HepG2 (cell line): Measurements from ENCODE around the gene SEMA3C. TPM values are rescaled to one million over a fixed set of nuclear protein-coding genes. Genes with fewer than 3 reads are reported as not detected.

Source experiments
- ESRRA ChIP-seq: sonication (generic); formaldehyde crosslinking; IDR thresholded peaks from 2 replicates; pipeline ENCODE4 v1.5.1; 2020; ENCODE audit warnings: mild to moderate bottlenecking, low read depth, missing genetic modification reagents
- FOXA1 ChIP-seq, 2 experiments: fragments of 450-650 bp in 1 of 2; sonication (generic) in 1 of 2; formaldehyde crosslinking in 1 of 2; IDR thresholded peaks; 2 replicates each; pipeline versions ENCODE4 v1.4.0 to v1.6.1; 2016 to 2020; ENCODE audit warnings: missing genetic modification reagents in 1 of 2
- ISL2 ChIP-seq: sonication (generic); formaldehyde crosslinking; IDR thresholded peaks from 2 replicates; pipeline ENCODE4 v1.5.0; 2020; ENCODE audit warnings: missing genetic modification reagents
- MEF2D ChIP-seq: sonication (generic); formaldehyde crosslinking; IDR thresholded peaks from 2 replicates; pipeline ENCODE4 v1.5.1; 2020; ENCODE audit warnings: mild to moderate bottlenecking, missing genetic modification reagents
- NPAS2 ChIP-seq: sonication (generic); formaldehyde crosslinking; IDR thresholded peaks from 2 replicates; pipeline ENCODE4 v1.8.0; 2022; ENCODE audit warnings: mild to moderate bottlenecking, missing genetic modification reagents, borderline replicate concordance
- SOX5 ChIP-seq: IDR thresholded peaks from 2 replicates; pipeline ENCODE4 v1.6.1; 2016; ENCODE audit warnings: borderline replicate concordance
- ZNF660 ChIP-seq: sonication (generic); formaldehyde crosslinking; IDR thresholded peaks from 2 replicates; pipeline ENCODE4 v1.5.1; 2020; ENCODE audit warnings: mild to moderate bottlenecking, low read depth, missing genetic modification reagents, borderline replicate concordance
- ZNF790 ChIP-seq: sonication (generic); formaldehyde crosslinking; IDR thresholded peaks from 2 replicates; pipeline ENCODE4 v1.8.0; 2022; ENCODE audit warnings: missing genetic modification reagents, mild to moderate bottlenecking, borderline replicate concordance
- ZSCAN25 ChIP-seq: sonication (generic); formaldehyde crosslinking; IDR thresholded peaks from 2 replicates; pipeline ENCODE4 v1.8.0; 2022; ENCODE audit warnings: mild to moderate bottlenecking, missing genetic modification reagents
- polyA plus RNA-seq, 8 experiments: library from polyadenylated mRNA; depleted of rRNA in 3 of 8; stranded (reverse) in 7 of 8; unstranded in 1 of 8; fragments of >200 nt; fragmentation: Illumina TruSeq in 4 of 8; extraction: Trizol in 4 of 8; gene quantifications; 2 replicates each; pipeline versions ENCODE4 v1.2.1 to v1.2.3, GENCODE V29; 2011 to 2016; ENCODE audit warnings: low read depth in 4 of 8, missing spikeins in 1 of 8, mixed read lengths in 1 of 8; ENCODE audit not compliant: insufficient read depth in 1 of 8
- total RNA-seq, 5 experiments: library from RNA; depleted of rRNA; stranded (reverse); fragments of >200 nt; fragmentation: Illumina TruSeq; extraction: Trizol; gene quantifications; 2 replicates each; pipeline ENCODE4 v1.2.3, GENCODE V29; 2016; ENCODE audit warnings: low read depth in 1 of 5
- TF ChIP-seq, protein P1 (sequence below): sonication (generic); formaldehyde crosslinking; IDR thresholded peaks from 2 replicates; pipeline ENCODE4 v1.5.0; 2020; ENCODE audit warnings: missing genetic modification reagents
- TF ChIP-seq, protein P2 (sequence below): sonication (generic); formaldehyde crosslinking; IDR thresholded peaks from 2 replicates; pipeline ENCODE4 v1.9.0; 2021; ENCODE audit warnings: missing genetic modification reagents, borderline replicate concordance
- TF ChIP-seq, protein P3 (sequence below): sonication (generic); formaldehyde crosslinking; IDR thresholded peaks from 2 replicates; pipeline ENCODE4 v1.8.0; 2022; ENCODE audit warnings: mild to moderate bottlenecking, missing genetic modification reagents
- TF ChIP-seq, protein P4 (sequence below): sonication (generic); formaldehyde crosslinking; IDR thresholded peaks from 2 replicates; pipeline ENCODE4 v1.4.0; 2020; ENCODE audit warnings: mild to moderate bottlenecking, missing genetic modification reagents, borderline replicate concordance
- TF ChIP-seq, protein P5 (sequence below): sonication (generic); formaldehyde crosslinking; IDR thresholded peaks from 2 replicates; pipeline ENCODE4 v1.5.0; 2020; ENCODE audit warnings: missing genetic modification reagents
- TF ChIP-seq, protein P6 (sequence below): sonication (generic); formaldehyde crosslinking; IDR thresholded peaks from 2 replicates; pipeline ENCODE4 v1.9.0; 2021; ENCODE audit warnings: missing genetic modification reagents, mild to moderate bottlenecking, borderline replicate concordance

The SEMA3C gene
- total and polyA plus RNA-seq, 2 of the 13 experiments (the other 11 are each of a cell fraction or from before 2014, with no cell fraction given) = 0.05 to 0.13 TPM

DNA sequence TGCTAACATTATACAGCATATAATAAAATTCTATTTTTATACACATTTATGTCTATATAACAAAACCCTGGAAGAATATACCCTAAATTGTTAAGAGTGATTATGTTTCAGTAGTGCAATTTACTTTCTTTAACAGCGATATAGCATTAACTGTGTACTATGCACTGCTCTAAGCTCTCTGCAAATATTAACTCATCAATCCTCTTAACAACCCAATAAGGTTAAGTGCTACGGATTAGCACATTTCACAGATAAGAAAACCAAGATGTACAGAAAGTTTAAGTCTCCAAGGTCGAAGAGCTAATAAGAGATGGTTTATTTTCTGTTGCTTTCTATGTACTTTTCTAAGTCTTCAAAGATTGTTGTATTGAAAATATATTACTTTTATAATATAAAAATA lies 95.8 kb downstream of the SEMA3C start (continued):
- TF ChIP-seq NPAS2 (CRISPR knock-in tag) (no peak), ZNF660 (CRISPR knock-in tag) (no peak), ZNF790 (CRISPR knock-in tag) (no peak), ZSCAN25 (CRISPR knock-in tag) (no peak), SOX5 (CRISPR knock-in tag) (no peak), FOXA1 (IDR thresholded peaks at IDR 0.05) (no peak), FOXA1 (CRISPR knock-in tag; IDR thresholded peaks at IDR 0.05) (peak; percentile 40; the same call in 1 of the 2 replicates), MEF2D (no peak), ISL2 (CRISPR knock-in tag) (0 out of 2 replicates have a peak, but pooled peaks have one; percentile 16), ESRRA (CRISPR knock-in tag) (no peak)
- TF ChIP-seq, protein P1, sequence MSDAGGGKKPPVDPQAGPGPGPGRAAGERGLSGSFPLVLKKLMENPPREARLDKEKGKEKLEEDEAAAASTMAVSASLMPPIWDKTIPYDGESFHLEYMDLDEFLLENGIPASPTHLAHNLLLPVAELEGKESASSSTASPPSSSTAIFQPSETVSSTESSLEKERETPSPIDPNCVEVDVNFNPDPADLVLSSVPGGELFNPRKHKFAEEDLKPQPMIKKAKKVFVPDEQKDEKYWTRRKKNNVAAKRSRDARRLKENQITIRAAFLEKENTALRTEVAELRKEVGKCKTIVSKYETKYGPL (CRISPR knock-in tag) = no peak
- TF ChIP-seq, protein P2, sequence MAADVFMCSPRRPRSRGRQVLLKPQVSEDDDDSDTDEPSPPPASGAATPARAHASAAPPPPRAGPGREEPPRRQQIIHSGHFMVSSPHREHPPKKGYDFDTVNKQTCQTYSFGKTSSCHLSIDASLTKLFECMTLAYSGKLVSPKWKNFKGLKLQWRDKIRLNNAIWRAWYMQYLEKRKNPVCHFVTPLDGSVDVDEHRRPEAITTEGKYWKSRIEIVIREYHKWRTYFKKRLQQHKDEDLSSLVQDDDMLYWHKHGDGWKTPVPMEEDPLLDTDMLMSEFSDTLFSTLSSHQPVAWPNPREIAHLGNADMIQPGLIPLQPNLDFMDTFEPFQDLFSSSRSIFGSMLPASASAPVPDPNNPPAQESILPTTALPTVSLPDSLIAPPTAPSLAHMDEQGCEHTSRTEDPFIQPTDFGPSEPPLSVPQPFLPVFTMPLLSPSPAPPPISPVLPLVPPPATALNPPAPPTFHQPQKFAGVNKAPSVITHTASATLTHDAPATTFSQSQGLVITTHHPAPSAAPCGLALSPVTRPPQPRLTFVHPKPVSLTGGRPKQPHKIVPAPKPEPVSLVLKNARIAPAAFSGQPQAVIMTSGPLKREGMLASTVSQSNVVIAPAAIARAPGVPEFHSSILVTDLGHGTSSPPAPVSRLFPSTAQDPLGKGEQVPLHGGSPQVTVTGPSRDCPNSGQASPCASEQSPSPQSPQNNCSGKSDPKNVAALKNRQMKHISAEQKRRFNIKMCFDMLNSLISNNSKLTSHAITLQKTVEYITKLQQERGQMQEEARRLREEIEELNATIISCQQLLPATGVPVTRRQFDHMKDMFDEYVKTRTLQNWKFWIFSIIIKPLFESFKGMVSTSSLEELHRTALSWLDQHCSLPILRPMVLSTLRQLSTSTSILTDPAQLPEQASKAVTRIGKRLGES (CRISPR knock-in tag) = no peak
- TF ChIP-seq, protein P3, sequence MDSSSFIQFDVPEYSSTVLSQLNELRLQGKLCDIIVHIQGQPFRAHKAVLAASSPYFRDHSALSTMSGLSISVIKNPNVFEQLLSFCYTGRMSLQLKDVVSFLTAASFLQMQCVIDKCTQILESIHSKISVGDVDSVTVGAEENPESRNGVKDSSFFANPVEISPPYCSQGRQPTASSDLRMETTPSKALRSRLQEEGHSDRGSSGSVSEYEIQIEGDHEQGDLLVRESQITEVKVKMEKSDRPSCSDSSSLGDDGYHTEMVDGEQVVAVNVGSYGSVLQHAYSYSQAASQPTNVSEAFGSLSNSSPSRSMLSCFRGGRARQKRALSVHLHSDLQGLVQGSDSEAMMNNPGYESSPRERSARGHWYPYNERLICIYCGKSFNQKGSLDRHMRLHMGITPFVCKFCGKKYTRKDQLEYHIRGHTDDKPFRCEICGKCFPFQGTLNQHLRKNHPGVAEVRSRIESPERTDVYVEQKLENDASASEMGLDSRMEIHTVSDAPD (CRISPR knock-in tag) = no peak
- TF ChIP-seq, protein P4, sequence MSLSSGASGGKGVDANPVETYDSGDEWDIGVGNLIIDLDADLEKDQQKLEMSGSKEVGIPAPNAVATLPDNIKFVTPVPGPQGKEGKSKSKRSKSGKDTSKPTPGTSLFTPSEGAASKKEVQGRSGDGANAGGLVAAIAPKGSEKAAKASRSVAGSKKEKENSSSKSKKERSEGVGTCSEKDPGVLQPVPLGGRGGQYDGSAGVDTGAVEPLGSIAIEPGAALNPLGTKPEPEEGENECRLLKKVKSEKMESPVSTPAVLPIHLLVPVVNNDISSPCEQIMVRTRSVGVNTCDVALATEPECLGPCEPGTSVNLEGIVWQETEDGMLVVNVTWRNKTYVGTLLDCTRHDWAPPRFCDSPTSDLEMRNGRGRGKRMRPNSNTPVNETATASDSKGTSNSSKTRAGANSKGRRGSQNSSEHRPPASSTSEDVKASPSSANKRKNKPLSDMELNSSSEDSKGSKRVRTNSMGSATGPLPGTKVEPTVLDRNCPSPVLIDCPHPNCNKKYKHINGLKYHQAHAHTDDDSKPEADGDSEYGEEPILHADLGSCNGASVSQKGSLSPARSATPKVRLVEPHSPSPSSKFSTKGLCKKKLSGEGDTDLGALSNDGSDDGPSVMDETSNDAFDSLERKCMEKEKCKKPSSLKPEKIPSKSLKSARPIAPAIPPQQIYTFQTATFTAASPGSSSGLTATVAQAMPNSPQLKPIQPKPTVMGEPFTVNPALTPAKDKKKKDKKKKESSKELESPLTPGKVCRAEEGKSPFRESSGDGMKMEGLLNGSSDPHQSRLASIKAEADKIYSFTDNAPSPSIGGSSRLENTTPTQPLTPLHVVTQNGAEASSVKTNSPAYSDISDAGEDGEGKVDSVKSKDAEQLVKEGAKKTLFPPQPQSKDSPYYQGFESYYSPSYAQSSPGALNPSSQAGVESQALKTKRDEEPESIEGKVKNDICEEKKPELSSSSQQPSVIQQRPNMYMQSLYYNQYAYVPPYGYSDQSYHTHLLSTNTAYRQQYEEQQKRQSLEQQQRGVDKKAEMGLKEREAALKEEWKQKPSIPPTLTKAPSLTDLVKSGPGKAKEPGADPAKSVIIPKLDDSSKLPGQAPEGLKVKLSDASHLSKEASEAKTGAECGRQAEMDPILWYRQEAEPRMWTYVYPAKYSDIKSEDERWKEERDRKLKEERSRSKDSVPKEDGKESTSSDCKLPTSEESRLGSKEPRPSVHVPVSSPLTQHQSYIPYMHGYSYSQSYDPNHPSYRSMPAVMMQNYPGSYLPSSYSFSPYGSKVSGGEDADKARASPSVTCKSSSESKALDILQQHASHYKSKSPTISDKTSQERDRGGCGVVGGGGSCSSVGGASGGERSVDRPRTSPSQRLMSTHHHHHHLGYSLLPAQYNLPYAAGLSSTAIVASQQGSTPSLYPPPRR (CRISPR knock-in tag) = peak; percentile 66; the same call in 1 of the 2 replicates
- TF ChIP-seq, protein P5, sequence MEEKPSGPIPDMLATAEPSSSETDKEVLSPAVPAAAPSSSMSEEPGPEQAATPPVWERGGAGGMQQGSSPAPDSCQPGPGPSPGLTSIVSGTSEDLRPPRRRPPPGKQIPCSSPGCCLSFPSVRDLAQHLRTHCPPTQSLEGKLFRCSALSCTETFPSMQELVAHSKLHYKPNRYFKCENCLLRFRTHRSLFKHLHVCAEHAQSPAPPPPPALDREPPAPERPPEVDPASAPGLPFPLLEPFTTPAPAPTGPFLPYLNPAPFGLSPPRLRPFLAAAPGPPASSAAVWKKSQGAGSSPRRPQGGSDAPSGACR (CRISPR knock-in tag) = no peak
- TF ChIP-seq, protein P6, sequence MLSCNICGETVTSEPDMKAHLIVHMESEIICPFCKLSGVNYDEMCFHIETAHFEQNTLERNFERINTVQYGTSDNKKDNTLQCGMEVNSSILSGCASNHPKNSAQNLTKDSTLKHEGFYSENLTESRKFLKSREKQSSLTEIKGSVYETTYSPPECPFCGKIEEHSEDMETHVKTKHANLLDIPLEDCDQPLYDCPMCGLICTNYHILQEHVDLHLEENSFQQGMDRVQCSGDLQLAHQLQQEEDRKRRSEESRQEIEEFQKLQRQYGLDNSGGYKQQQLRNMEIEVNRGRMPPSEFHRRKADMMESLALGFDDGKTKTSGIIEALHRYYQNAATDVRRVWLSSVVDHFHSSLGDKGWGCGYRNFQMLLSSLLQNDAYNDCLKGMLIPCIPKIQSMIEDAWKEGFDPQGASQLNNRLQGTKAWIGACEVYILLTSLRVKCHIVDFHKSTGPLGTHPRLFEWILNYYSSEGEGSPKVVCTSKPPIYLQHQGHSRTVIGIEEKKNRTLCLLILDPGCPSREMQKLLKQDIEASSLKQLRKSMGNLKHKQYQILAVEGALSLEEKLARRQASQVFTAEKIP = no peak
